ENCODE measurements around the gene CLOCK. TPM values are rescaled to one million over a fixed set of nuclear protein-coding genes. Genes with fewer than 3 reads are reported as not detected.

CLOCK gene
- total RNA-seq, 1 donor from 2014 or later = 34.2 TPM

GRCh38 chr4:55575513-55575912 lies 28.8 kb upstream of the CLOCK start:
- intact Hi-C loops (cut with micrococcal nuclease) = no loop called here
- TF ChIP-seq, protein P1, sequence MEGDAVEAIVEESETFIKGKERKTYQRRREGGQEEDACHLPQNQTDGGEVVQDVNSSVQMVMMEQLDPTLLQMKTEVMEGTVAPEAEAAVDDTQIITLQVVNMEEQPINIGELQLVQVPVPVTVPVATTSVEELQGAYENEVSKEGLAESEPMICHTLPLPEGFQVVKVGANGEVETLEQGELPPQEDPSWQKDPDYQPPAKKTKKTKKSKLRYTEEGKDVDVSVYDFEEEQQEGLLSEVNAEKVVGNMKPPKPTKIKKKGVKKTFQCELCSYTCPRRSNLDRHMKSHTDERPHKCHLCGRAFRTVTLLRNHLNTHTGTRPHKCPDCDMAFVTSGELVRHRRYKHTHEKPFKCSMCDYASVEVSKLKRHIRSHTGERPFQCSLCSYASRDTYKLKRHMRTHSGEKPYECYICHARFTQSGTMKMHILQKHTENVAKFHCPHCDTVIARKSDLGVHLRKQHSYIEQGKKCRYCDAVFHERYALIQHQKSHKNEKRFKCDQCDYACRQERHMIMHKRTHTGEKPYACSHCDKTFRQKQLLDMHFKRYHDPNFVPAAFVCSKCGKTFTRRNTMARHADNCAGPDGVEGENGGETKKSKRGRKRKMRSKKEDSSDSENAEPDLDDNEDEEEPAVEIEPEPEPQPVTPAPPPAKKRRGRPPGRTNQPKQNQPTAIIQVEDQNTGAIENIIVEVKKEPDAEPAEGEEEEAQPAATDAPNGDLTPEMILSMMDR (IDR thresholded peaks at IDR 0.05; ENCODE audit: borderline replicate concordance) = no peak

DNA sequence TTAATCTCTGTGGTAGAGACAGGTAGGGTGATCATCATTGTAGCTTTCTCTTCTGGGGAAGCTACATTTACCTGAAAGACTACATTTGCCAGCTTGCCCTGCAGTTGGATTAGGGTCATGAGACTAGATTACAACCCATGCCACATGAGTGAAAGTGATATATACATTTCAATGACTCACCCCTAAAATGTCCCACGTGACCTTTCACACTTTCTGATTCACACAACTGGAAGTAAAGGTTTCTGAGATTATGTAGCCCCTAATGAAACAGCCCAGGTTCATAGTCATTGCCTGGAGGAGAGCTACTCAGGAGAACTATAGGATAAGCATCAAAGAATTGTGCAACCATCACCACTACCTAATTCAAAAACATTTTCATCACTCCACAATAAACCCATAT lies 27.5 kb upstream of the CLOCK start:
- peaks cover 42% of the 10 kb centered on the region for H3K9me3 ChIP-seq (replicated peaks)
- intact Hi-C loops (cut with micrococcal nuclease) = no loop called here
- no peaks in the 10 kb centered on the region for H3K36me3 ChIP-seq
- TF ChIP-seq, protein P1 (IDR thresholded peaks at IDR 0.05; ENCODE audit: borderline replicate concordance) = no peak
- no peak overlapping the region for H3K4me3 ChIP-seq
- H3K27ac ChIP-seq (replicated peaks) = no peak overlapping the region
- DNase-seq = no peak
- no peaks in the 10 kb centered on the region for H3K4me1 ChIP-seq
- H3K27me3 ChIP-seq (ENCODE audit: low read depth) = no peaks in the 10 kb centered on the region

More at GRCh38 chr4:55575513-55575912, 28.8 kb upstream of the CLOCK start:
- H3K27me3 ChIP-seq (ENCODE audit: low read depth) = no peaks in the 10 kb centered on the region
- H3K4me1 ChIP-seq = no peaks in the 10 kb centered on the region
- no peak overlapping the region for H3K27ac ChIP-seq (replicated peaks)
- no peak overlapping the region for H3K4me3 ChIP-seq
- H3K9me3 ChIP-seq (replicated peaks) = peaks cover 42% of the 10 kb centered on the region
- H3K36me3 ChIP-seq = no peaks in the 10 kb centered on the region
- DNase-seq = no peak

- TF ChIP-seq, protein P1 (IDR thresholded peaks at IDR 0.05; ENCODE audit: borderline replicate concordance) = no peak
Observed at GRCh38 chr4:55571806-55572205, 25.1 kb upstream of the CLOCK start.

GRCh38 chr4:55568905-55569504 lies 22.3 kb upstream of the CLOCK start:
- Histone ChIP-seq H3K27ac (replicated peaks) (no peak overlapping the region), H3K27me3 (ENCODE audit: low read depth) (no peaks in the 10 kb centered on the region), H3K4me3 (no peak overlapping the region), H3K36me3 (no peaks in the 10 kb centered on the region), H3K4me1 (no peaks in the 10 kb centered on the region), H3K9me3 (replicated peaks) (peaks cover 1% of the 10 kb centered on the region)
- no peak for DNase-seq
- intact Hi-C loops (cut with micrococcal nuclease) = no loop called here
- TF ChIP-seq, protein P1 (IDR thresholded peaks at IDR 0.05; ENCODE audit: borderline replicate concordance) = no peak

More at GRCh38 chr4:55571806-55572205, 25.1 kb upstream of the CLOCK start:
- Histone ChIP-seq H3K4me3 (no peak overlapping the region), H3K27me3 (ENCODE audit: low read depth) (no peaks in the 10 kb centered on the region), H3K9me3 (replicated peaks) (peaks cover 27% of the 10 kb centered on the region), H3K4me1 (no peaks in the 10 kb centered on the region), H3K36me3 (no peaks in the 10 kb centered on the region), H3K27ac (replicated peaks) (no peak overlapping the region)
- intact Hi-C loops (cut with micrococcal nuclease) = no loop called here
- no peak for DNase-seq

- no peak for DNase-seq
- intact Hi-C loops (cut with micrococcal nuclease) = no loop called here
- Histone ChIP-seq H3K36me3 (no peaks in the 10 kb centered on the region), H3K27ac (replicated peaks) (no peak overlapping the region), H3K27me3 (ENCODE audit: low read depth) (peaks cover 11% of the 10 kb centered on the region), H3K4me3 (no peak overlapping the region), H3K9me3 (replicated peaks) (no peaks in the 10 kb centered on the region), H3K4me1 (no peaks in the 10 kb centered on the region)
- TF ChIP-seq, protein P1 (IDR thresholded peaks at IDR 0.05; ENCODE audit: borderline replicate concordance) = no peak
Observed at GRCh38 chr4:55561889-55562288, 15.2 kb upstream of the CLOCK start.

Data from left ventricle myocardium inferior (tissue), 1 donor.